K562 (cell line): ENCODE results near the gene NLK. TPM values are rescaled to one million over a fixed set of nuclear protein-coding genes. Genes with fewer than 3 reads are reported as not detected.
A peak's percentile ranks its signal among the peaks of the same experiment; 100 is the strongest.

Experiments used
- CBFA2T3 ChIP-seq: fragments of 450-650 bp; IDR thresholded peaks from 2 replicates; pipeline ENCODE4 v1.6.1; 2017
- DPF2 ChIP-seq: fragments of 450-650 bp; IDR thresholded peaks from 2 replicates; pipeline ENCODE4 v1.6.1; 2016
- FOXJ2 ChIP-seq: fragments of 200-800 bp; sonication (Bioruptor generic); IDR thresholded peaks from 2 replicates; pipeline ENCODE4 v1.6.1; 2016; ENCODE audit warnings: missing genetic modification characterization, missing compliant biosample characterization
- HMBOX1 ChIP-seq: sonication (generic); IDR thresholded peaks from 2 replicates; pipeline ENCODE4 v1.6.1; 2016
- JUN ChIP-seq, 2 experiments: sonication (generic) in 1 of 2; formaldehyde crosslinking in 1 of 2; IDR thresholded peaks; 2 replicates each; pipeline versions ENCODE4 v1.6.1 to v1.8.0; 2012 to 2022; ENCODE audit warnings: borderline replicate concordance in 2 of 2, mild to moderate bottlenecking in 2 of 2, improper control_type of control experiment in 1 of 2, low read depth in 1 of 2, low read length in 1 of 2, missing genetic modification reagents in 1 of 2
- KDM4B ChIP-seq, 2 experiments: fragments of 450-650 bp in 1 of 2; sonication (generic) in 1 of 2; IDR thresholded peaks; 2 replicates each; pipeline ENCODE4 v1.6.1; 2016 to 2017; ENCODE audit warnings: borderline replicate concordance in 2 of 2, antibody characterized with exemption in 1 of 2, low read depth in 1 of 2, mild to moderate bottlenecking in 1 of 2
- MAFK ChIP-seq: IDR thresholded peaks from 2 replicates; pipeline ENCODE4 v1.6.1; 2011; ENCODE audit warnings: low read length, improper control_type of control experiment
- NFXL1 ChIP-seq: fragments of 450-650 bp; formaldehyde crosslinking; IDR thresholded peaks from 2 replicates; pipeline ENCODE4 v1.4.0; 2021; ENCODE audit warnings: mild to moderate bottlenecking
- RBM17 ChIP-seq: fragments of 200-400 bp; formaldehyde crosslinking; IDR thresholded peaks from 2 replicates; pipeline ENCODE4 v1.6.1; 2017; ENCODE audit warnings: low read depth, mild to moderate bottlenecking, low read length, borderline replicate concordance
- RHOXF2B ChIP-seq: fragments of 250-450 bp; sonication (Bioruptor Pico); conservative IDR thresholded peaks from 2 replicates; pipeline ENCODE4 v1.5.1; 2021
- SP1 ChIP-seq: sonication (generic); formaldehyde crosslinking; IDR thresholded peaks from 2 replicates; pipeline ENCODE4 v1.8.1; 2022; ENCODE audit warnings: mild to moderate bottlenecking, missing genetic modification reagents
- TAF7 ChIP-seq: fragments of 450-650 bp; IDR thresholded peaks from 2 replicates; pipeline ENCODE4 v1.6.1; 2016; ENCODE audit warnings: missing genetic modification characterization, missing compliant biosample characterization
- THRAP3 ChIP-seq: fragments of 450-650 bp; IDR thresholded peaks from 2 replicates; pipeline ENCODE4 v1.6.1; 2016; ENCODE audit warnings: mild to moderate bottlenecking, inconsistent platforms, borderline replicate concordance
- ZNF140 ChIP-seq: fragments of 250-450 bp; sonication (Bioruptor Pico); IDR thresholded peaks from 2 replicates; pipeline ENCODE4 v1.8.0; 2021; ENCODE audit warnings: moderate library complexity, mild to moderate bottlenecking, inconsistent platforms
- ZNF23 ChIP-seq: fragments of 250-450 bp; sonication (Bioruptor Pico); IDR thresholded peaks from 2 replicates; pipeline ENCODE4 v1.4.0; 2020; ENCODE audit warnings: mild to moderate bottlenecking
- ZNF398 ChIP-seq: fragments of 250-450 bp; sonication (Bioruptor Pico); IDR thresholded peaks from 2 replicates; pipeline ENCODE4 v1.8.0; 2021; ENCODE audit warnings: moderate library complexity, mild to moderate bottlenecking, inconsistent platforms
- ZNF41 ChIP-seq: fragments of 250-450 bp; sonication (Bioruptor Pico); conservative IDR thresholded peaks from 2 replicates; pipeline ENCODE4 v1.4.0; 2020; ENCODE audit warnings: mild to moderate bottlenecking
- polyA plus RNA-seq, 8 experiments: library from polyadenylated mRNA; depleted of rRNA in 4 of 8; stranded (reverse) in 5 of 8; unstranded in 3 of 8; fragments of >200 nt; fragmentation: Nextera tagmentation in 2 of 8; fragmentation: Illumina TruSeq in 1 of 8; extraction: Ambion mirVana in 2 of 8; extraction: Trizol in 1 of 8; gene quantifications; 2 replicates each; pipeline versions ENCODE4 v1.2.1 to v1.2.3, GENCODE V29; 2011 to 2014; ENCODE audit warnings: inconsistent platforms in 1 of 8, missing spikeins in 1 of 8
- total RNA-seq, 7 experiments: library from RNA; depleted of rRNA in 6 of 7; stranded (reverse); fragments of >200 nt in 6 of 7; fragmentation: Illumina TruSeq in 2 of 7; extraction: Trizol in 2 of 7; gene quantifications; 2 replicates each; pipeline versions ENCODE4 v1.2.1 to v1.2.3, GENCODE V29; 2011 to 2021; ENCODE audit warnings: low replicate concordance in 1 of 7

Gene NLK
- total and polyA plus RNA-seq, 9 of the 15 experiments (the other 6 are each of a cell fraction or from before 2014, with no cell fraction given): 10.9 to 59.6 (median 26.7) TPM

- TF ChIP-seq NFXL1 (CRISPR knock-in tag) (no peak), FOXJ2 (tag) (peak; percentile 81), CBFA2T3 (peak; percentile 99), ZNF23 (no peak), KDM4B (IDR thresholded peaks at IDR 0.05; ENCODE audit: borderline replicate concordance in 2 of 2, low read depth in 1 of 2) (no peak), ZNF140 (no peak), RHOXF2B (no peak), SP1 (CRISPR knock-in tag) (no peak), JUN (IDR thresholded peaks at IDR 0.05; ENCODE audit: borderline replicate concordance, low read depth, low read length) (0 out of 2 replicates have a peak, but pooled peaks have one; percentile 28), JUN (CRISPR knock-in tag; IDR thresholded peaks at IDR 0.05; ENCODE audit: borderline replicate concordance) (no peak), TAF7 (tag) (no peak), DPF2 (peak; percentile 99), ZNF41 (CRISPR knock-in tag) (no peak), THRAP3 (no peak), RBM17 (no peak), ZNF398 (CRISPR knock-in tag) (no peak), MAFK (peak; percentile 91), HMBOX1 (peak; percentile 92)
These were observed 130.6 kb downstream of the NLK start (continued) for GRCh38 chr17:28173031-28173561.
